ENCODE data around the gene VSTM2L. TPM values are rescaled to one million over a fixed set of nuclear protein-coding genes. Genes with fewer than 3 reads are reported as not detected.

Gene VSTM2L
- total RNA-seq, 1 donor = not detected

- no peak overlapping the region for H3K4me3 ChIP-seq (ENCODE audit: low read length)
- H3K27me3 ChIP-seq (ENCODE audit: insufficient read depth, low read length) = peaks cover 39% of the 10 kb centered on the region
- no peaks in the 10 kb centered on the region for H3K9me3 ChIP-seq (ENCODE audit: low read depth, low read length)
- H3K4me1 ChIP-seq (ENCODE audit: insufficient read depth, low read length) = peaks cover 10% of the 10 kb centered on the region
These were observed 14.5 kb downstream of the VSTM2L start for GRCh38 chr20:37917461-37917860.

- Histone ChIP-seq H3K4me3 (ENCODE audit: low read length) (no peak overlapping the region), H3K9me3 (ENCODE audit: low read depth, low read length) (no peaks in the 10 kb centered on the region), H3K4me1 (ENCODE audit: insufficient read depth, low read length) (peaks cover 10% of the 10 kb centered on the region), H3K27me3 (ENCODE audit: insufficient read depth, low read length) (peaks cover 35% of the 10 kb centered on the region)
These were observed 15.1 kb downstream of the VSTM2L start for GRCh38 chr20:37918035-37918434.

- H3K27me3 ChIP-seq (ENCODE audit: insufficient read depth, low read length) = peaks cover 30% of the 10 kb centered on the region
- H3K4me3 ChIP-seq (ENCODE audit: low read length) = no peak overlapping the region
- no peaks in the 10 kb centered on the region for H3K9me3 ChIP-seq (ENCODE audit: low read depth, low read length)
- H3K4me1 ChIP-seq (ENCODE audit: insufficient read depth, low read length) = peaks cover 8% of the 10 kb centered on the region
These were observed 16.6 kb downstream of the VSTM2L start for GRCh38 chr20:37919389-37920040.

GRCh38 chr20:37920270-37920669 is 17.3 kb downstream of the VSTM2L start:
- peaks cover under 1% of the 10 kb centered on the region for H3K4me1 ChIP-seq (ENCODE audit: insufficient read depth, low read length)
- H3K27me3 ChIP-seq (ENCODE audit: insufficient read depth, low read length) = peaks cover 23% of the 10 kb centered on the region
- H3K9me3 ChIP-seq (ENCODE audit: low read depth, low read length) = no peaks in the 10 kb centered on the region
- H3K4me3 ChIP-seq (ENCODE audit: low read length) = no peak overlapping the region

- no peak overlapping the region for H3K4me3 ChIP-seq (ENCODE audit: low read length)
- H3K9me3 ChIP-seq (ENCODE audit: low read depth, low read length) = no peaks in the 10 kb centered on the region
- H3K27me3 ChIP-seq (ENCODE audit: insufficient read depth, low read length) = peaks cover 20% of the 10 kb centered on the region
- no peaks in the 10 kb centered on the region for H3K4me1 ChIP-seq (ENCODE audit: insufficient read depth, low read length)
These were observed 17.9 kb downstream of the VSTM2L start for GRCh38 chr20:37920679-37921322.

GRCh38 chr20:37921341-37921929 is 18.5 kb downstream of the VSTM2L start:
- H3K4me3 ChIP-seq (ENCODE audit: low read length) = no peak overlapping the region
- no peaks in the 10 kb centered on the region for H3K4me1 ChIP-seq (ENCODE audit: insufficient read depth, low read length)
- peaks cover 14% of the 10 kb centered on the region for H3K27me3 ChIP-seq (ENCODE audit: insufficient read depth, low read length)
- no peaks in the 10 kb centered on the region for H3K9me3 ChIP-seq (ENCODE audit: low read depth, low read length)

GRCh38 chr20:37922016-37922415 is 19.1 kb downstream of the VSTM2L start:
- Histone ChIP-seq H3K4me1 (ENCODE audit: insufficient read depth, low read length) (no peaks in the 10 kb centered on the region), H3K9me3 (ENCODE audit: low read depth, low read length) (no peaks in the 10 kb centered on the region), H3K4me3 (ENCODE audit: low read length) (no peak overlapping the region), H3K27me3 (ENCODE audit: insufficient read depth, low read length) (peaks cover 12% of the 10 kb centered on the region)

GRCh38 chr20:37925265-37926165 is 22.6 kb downstream of the VSTM2L start:
- Histone ChIP-seq H3K9me3 (ENCODE audit: low read depth, low read length) (no peaks in the 10 kb centered on the region), H3K4me3 (ENCODE audit: low read length) (no peak overlapping the region), H3K27me3 (ENCODE audit: insufficient read depth, low read length) (no peaks in the 10 kb centered on the region), H3K4me1 (ENCODE audit: insufficient read depth, low read length) (no peaks in the 10 kb centered on the region)

GRCh38 chr20:37926612-37927011 is 23.7 kb downstream of the VSTM2L start:
- H3K27me3 ChIP-seq (ENCODE audit: insufficient read depth, low read length) = no peaks in the 10 kb centered on the region
- no peak overlapping the region for H3K4me3 ChIP-seq (ENCODE audit: low read length)
- no peaks in the 10 kb centered on the region for H3K4me1 ChIP-seq (ENCODE audit: insufficient read depth, low read length)
- no peaks in the 10 kb centered on the region for H3K9me3 ChIP-seq (ENCODE audit: low read depth, low read length)

GRCh38 chr20:37927410-37928095 is 24.6 kb downstream of the VSTM2L start:
- Histone ChIP-seq H3K4me3 (ENCODE audit: low read length) (no peak overlapping the region), H3K9me3 (ENCODE audit: low read depth, low read length) (no peaks in the 10 kb centered on the region), H3K27me3 (ENCODE audit: insufficient read depth, low read length) (no peaks in the 10 kb centered on the region), H3K4me1 (ENCODE audit: insufficient read depth, low read length) (no peaks in the 10 kb centered on the region)

- Histone ChIP-seq H3K9me3 (ENCODE audit: low read depth, low read length) (no peaks in the 10 kb centered on the region), H3K4me1 (ENCODE audit: insufficient read depth, low read length) (no peaks in the 10 kb centered on the region), H3K27me3 (ENCODE audit: insufficient read depth, low read length) (no peaks in the 10 kb centered on the region), H3K4me3 (ENCODE audit: low read length) (no peak overlapping the region)
These were observed 26.2 kb downstream of the VSTM2L start for GRCh38 chr20:37928996-37929682.

- no peaks in the 10 kb centered on the region for H3K4me1 ChIP-seq (ENCODE audit: insufficient read depth, low read length)
- no peak overlapping the region for H3K4me3 ChIP-seq (ENCODE audit: low read length)
- H3K27me3 ChIP-seq (ENCODE audit: insufficient read depth, low read length) = no peaks in the 10 kb centered on the region
- no peaks in the 10 kb centered on the region for H3K9me3 ChIP-seq (ENCODE audit: low read depth, low read length)
These were observed 26.7 kb downstream of the VSTM2L start for GRCh38 chr20:37929683-37930014.

- Histone ChIP-seq H3K27me3 (ENCODE audit: insufficient read depth, low read length) (no peaks in the 10 kb centered on the region), H3K4me3 (ENCODE audit: low read length) (no peak overlapping the region)
These were observed 28.4 kb downstream of the VSTM2L start for GRCh38 chr20:37931153-37931922.

GRCh38 chr20:37932074-37932473 is 29.1 kb downstream of the VSTM2L start:
- H3K4me3 ChIP-seq (ENCODE audit: low read length) = no peak overlapping the region
- no peaks in the 10 kb centered on the region for H3K9me3 ChIP-seq (ENCODE audit: low read depth, low read length)
- H3K4me1 ChIP-seq (ENCODE audit: insufficient read depth, low read length) = no peaks in the 10 kb centered on the region
- H3K27me3 ChIP-seq (ENCODE audit: insufficient read depth, low read length) = no peaks in the 10 kb centered on the region

More at GRCh38 chr20:37931153-37931922, 28.4 kb downstream of the VSTM2L start:
- Histone ChIP-seq H3K9me3 (ENCODE audit: low read depth, low read length) (no peaks in the 10 kb centered on the region), H3K4me1 (ENCODE audit: insufficient read depth, low read length) (no peaks in the 10 kb centered on the region)

Data from mononuclear cell (primary cell).